Measurements from ENCODE around the gene ADA. TPM values are rescaled to one million over a fixed set of nuclear protein-coding genes. Genes with fewer than 3 reads are reported as not detected.
A peak's percentile ranks its signal among the peaks of the same experiment; 100 is the strongest.
"Not testable (repeated sequence)": the region's sequence is repeated elsewhere in the genome, so short reads cannot be mapped to it uniquely, and the experiment has no call there.

Gene ADA
- total RNA-seq, 1 experiment from 2014 or later, result 41.4 TPM

DNA sequence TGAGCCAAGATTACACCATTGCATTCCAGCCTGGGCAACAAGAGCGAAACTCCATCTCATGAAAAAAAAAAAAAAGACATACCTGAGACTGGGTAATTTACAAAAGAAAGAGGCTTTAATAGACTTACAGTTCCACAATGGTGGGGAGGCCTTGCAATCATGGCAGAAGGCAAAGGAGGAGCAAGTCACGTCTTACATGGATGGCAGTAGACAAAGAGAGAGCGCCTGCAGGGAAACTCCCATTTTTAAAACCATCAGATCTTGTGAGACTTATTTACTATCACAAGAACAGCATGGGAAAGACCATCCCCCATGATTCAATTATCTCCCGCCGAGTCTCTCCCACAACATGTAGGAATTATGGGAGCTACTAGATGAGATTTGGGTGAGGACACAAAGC, 2.7 kb upstream of the ADA start:
- not testable (repeated sequence) for H3K9me3 ChIP-seq, H3K36me3 ChIP-seq, H3K4me3 ChIP-seq, H3K27me3 ChIP-seq, DNase-seq

DNA sequence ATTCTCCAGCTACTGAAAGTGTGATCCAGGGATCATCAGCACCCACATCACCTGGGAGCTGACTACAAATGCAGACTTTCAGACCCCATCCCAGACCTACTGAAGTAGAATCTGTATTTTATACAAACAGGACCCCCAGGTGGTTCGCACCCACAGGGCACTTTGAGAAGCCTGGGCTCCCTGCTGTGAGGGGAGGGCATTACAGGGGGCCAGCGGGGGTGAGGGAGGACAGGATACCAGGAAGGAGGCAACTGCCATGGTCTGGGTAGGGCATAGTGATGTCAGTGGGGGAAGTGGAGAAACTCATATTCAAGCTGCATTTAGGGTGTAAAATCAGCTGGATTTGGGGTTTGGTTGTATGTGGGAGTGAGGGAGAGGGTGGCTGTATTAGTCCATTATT, 2.0 kb upstream of the ADA start:
- no peak overlapping the region for H3K4me3 ChIP-seq
- H3K36me3 ChIP-seq, result no peaks in the 10 kb centered on the region
- no peak for DNase-seq
- H3K9me3 ChIP-seq, result 0 out of 2 replicates have a peak, but pooled peaks cover 2% of the 10 kb centered on the region
- no peaks in the 10 kb centered on the region for H3K27me3 ChIP-seq

DNA sequence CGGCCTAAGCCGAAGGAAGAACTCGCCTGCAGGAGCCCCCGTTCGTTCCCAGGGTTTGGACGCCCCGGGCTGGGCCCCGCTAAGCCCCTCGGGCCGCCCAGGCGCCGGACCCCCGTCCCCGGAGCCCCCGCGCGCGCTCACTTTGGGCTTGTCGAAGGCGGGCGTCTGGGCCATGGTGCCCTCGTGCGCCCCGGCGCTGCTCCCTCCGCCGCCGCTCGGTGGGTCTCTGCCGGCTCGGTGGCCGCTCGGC, 140 bp downstream of the ADA start:
- DNase-seq, result no peak
- peak overlapping the region; percentile 93 for H3K4me3 ChIP-seq
- H3K9me3 ChIP-seq, result no peaks in the 10 kb centered on the region
- no peaks in the 10 kb centered on the region for H3K36me3 ChIP-seq
- H3K27me3 ChIP-seq, result no peaks in the 10 kb centered on the region

DNA sequence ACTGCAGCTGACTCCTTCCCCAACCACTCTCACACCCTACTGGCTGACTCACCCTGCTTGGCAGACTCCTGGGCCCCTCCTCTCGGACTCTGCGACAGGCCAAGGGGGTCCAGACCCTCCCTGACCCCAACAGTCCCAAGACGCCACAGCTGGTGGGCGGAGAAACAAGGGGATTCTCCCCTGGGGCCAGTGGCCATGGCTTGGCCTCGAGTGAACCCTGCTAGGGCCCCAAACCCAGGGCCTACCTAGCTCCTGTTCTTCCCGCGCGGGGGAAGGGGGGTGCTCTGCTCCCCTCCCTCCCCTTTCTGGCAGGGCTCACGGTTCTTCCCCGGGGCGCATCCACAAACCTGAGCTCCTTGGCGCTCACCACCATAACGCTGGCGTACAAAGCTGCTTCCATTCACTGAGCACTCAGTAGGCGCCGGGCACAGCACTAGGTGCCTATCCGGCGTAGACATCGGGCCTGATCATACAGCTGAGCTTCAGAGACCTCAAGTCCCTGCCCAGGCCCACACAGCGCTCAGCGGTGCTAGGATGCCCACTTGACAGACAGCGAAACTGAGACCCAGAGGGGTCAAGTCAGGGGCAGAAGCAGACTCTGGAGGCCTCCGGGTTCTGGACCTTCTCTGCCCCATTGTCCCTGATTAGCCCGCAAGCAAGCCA, 597 bp downstream of the ADA start:
- peak overlapping the region; percentile 93 for H3K4me3 ChIP-seq
- no peaks in the 10 kb centered on the region for H3K9me3 ChIP-seq
- no peaks in the 10 kb centered on the region for H3K36me3 ChIP-seq
- peak; percentile 38 for DNase-seq
- no peaks in the 10 kb centered on the region for H3K27me3 ChIP-seq

- no peak for DNase-seq
- no peaks in the 10 kb centered on the region for H3K36me3 ChIP-seq
- no peaks in the 10 kb centered on the region for H3K9me3 ChIP-seq
- no peak overlapping the region for H3K4me3 ChIP-seq
- no peaks in the 10 kb centered on the region for H3K27me3 ChIP-seq
Measured at GRCh38 chr20:44649976-44650375, 1.5 kb downstream of the ADA start.

DNA sequence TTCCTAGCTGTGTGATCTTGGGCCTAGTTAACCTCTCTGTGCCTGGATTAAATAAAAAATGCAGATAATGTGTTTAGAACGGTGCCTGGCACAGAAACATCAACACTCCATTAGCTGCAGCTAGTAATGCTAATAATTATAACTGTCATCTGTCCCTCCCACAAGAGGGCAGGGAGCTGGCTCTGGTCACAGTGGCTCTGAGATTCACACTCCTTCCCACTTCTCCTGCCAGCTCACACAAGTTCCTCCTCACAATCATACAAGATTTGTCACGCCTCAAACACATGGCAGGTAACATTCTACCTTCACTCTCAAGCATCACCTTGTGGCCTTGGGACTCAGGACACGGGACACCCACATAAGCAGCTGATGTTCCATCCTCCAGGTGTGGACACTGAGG, 2.4 kb downstream of the ADA start:
- Histone ChIP-seq H3K4me3 (no peak overlapping the region), H3K9me3 (no peaks in the 10 kb centered on the region), H3K36me3 (no peaks in the 10 kb centered on the region), H3K27me3 (no peaks in the 10 kb centered on the region)
- no peak for DNase-seq

- H3K36me3 ChIP-seq, result no peaks in the 10 kb centered on the region
- no peak for DNase-seq
- no peaks in the 10 kb centered on the region for H3K9me3 ChIP-seq
- H3K4me3 ChIP-seq, result no peak overlapping the region
- no peaks in the 10 kb centered on the region for H3K27me3 ChIP-seq
Measured at GRCh38 chr20:44648579-44648978, 2.9 kb downstream of the ADA start.

- Histone ChIP-seq H3K27me3 (no peaks in the 10 kb centered on the region), H3K36me3 (no peaks in the 10 kb centered on the region), H3K9me3 (no peaks in the 10 kb centered on the region), H3K4me3 (no peak overlapping the region)
- DNase-seq, result no peak
Measured at GRCh38 chr20:44648068-44648467, 3.4 kb downstream of the ADA start.

DNA sequence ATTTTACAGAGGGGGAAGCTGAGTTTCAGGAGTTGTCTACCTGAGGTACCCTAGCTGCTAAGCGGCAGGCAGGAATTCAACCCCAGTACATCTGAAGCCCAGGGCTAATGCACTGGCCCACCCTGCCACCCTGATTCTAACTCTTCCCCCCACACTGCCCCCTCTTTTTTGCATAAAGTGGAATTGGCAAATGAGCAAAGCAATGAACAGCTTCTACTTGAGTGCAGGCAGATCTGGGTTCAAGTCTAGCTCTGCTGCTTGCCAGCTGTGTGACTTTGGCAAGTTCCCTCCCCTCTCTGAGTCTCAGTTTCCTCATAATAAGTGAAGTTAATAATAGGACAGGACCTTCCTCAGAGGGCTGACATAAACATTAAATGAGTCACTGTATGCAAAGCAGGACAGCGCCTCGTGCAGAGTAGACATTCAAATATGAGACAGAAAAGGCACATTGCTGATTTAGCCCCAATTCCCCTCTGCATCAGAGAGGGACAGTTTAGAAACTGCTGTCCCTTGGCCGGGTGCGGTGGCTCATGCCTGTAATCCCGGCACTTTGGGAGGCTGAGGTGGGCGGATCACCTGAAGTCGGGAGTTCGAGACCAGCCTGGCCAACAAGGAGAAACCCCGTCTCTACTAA, 4.7 kb downstream of the ADA start:
- no peak for DNase-seq

DNA sequence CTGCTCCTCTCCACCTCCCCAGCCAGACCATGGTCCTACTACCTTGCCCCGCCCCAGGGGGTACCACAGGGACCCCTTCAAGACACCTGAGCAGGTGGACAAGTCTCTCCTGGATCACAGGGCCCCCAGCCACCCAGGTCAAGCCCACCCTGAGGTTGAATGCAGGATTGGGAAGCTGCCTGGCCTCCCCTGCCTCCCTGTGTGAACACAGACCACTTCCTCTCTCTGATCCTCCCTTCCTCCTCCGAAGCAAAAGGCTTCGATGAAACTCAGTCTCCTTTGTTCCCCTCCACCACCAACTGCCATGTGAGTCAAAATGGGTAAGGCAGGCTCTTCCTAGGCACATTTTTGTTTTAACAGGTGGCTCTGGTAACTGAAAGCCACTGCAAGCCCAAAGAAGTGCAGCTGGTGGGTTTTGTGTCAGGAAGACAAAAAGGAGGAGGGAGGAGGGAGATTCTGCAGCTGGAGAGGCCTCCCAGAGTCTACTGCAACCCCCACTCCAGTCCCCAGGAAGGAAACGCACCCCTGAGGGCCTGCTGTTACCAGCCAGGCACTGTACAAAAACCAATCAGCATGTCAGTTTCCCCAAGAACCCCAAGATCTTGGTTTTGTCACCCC, 5.4 kb downstream of the ADA start:
- no peak for DNase-seq
- H3K27me3 ChIP-seq, result no peaks in the 10 kb centered on the region
- H3K9me3 ChIP-seq, result no peaks in the 10 kb centered on the region
- no peaks in the 10 kb centered on the region for H3K36me3 ChIP-seq
- no peak overlapping the region for H3K4me3 ChIP-seq

More for the DNA sequence above, 4.7 kb downstream of the ADA start:
- no peaks in the 10 kb centered on the region for H3K36me3 ChIP-seq
- H3K4me3 ChIP-seq, result no peak overlapping the region
- H3K27me3 ChIP-seq, result no peaks in the 10 kb centered on the region
- no peaks in the 10 kb centered on the region for H3K9me3 ChIP-seq

DNA sequence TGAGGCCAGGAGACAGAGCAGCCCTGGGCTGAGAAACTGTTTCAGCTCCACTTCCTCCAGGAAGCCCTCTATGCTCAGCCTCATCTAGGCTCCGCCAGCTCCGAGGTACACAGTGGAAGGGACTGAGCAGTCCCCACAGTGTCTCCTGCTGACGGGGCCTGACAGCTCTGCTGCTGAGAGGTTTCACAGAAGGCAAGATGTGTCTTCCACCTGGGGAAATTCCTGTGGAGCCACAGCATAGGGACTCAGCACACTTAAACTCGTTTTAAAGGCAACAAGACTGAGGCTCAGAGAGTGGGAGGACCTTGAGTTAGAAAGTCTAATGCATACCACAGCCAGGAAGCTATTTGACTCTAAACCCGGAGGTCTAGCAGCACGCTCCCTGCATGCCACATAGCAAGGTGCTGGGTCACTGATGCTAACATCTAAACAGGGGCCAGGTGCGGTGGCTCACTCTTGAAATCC, 6.8 kb downstream of the ADA start:
- DNase-seq, result no peak

DNA sequence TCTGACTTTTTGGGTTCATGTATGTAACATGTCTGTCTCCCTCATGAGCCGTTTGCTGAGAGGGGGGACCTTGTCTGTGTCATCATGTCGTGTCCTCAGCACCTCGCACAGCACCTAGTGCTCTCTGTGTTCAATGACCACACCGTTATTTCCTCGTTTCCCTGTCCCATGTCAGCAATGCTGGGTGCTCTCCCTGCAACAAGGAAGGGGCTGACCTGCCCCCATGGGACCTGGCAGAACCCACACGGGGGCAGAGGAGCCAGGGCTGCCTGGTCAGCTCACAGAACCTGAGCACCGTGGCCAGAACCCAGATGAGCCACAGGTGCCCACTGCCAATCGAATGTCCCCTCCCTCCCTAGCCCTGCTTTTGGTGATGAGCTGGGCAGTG, 7.3 kb downstream of the ADA start:
- Histone ChIP-seq H3K36me3 (peaks cover 5% of the 10 kb centered on the region), H3K9me3 (no peaks in the 10 kb centered on the region), H3K27me3 (no peaks in the 10 kb centered on the region), H3K4me3 (no peak overlapping the region)
- DNase-seq, result no peak

More for the DNA sequence above, 6.8 kb downstream of the ADA start:
- H3K9me3 ChIP-seq, result no peaks in the 10 kb centered on the region
- peaks cover 5% of the 10 kb centered on the region; the same call in 1 of the 2 replicates for H3K36me3 ChIP-seq
- no peaks in the 10 kb centered on the region for H3K27me3 ChIP-seq
- no peak overlapping the region for H3K4me3 ChIP-seq

DNA sequence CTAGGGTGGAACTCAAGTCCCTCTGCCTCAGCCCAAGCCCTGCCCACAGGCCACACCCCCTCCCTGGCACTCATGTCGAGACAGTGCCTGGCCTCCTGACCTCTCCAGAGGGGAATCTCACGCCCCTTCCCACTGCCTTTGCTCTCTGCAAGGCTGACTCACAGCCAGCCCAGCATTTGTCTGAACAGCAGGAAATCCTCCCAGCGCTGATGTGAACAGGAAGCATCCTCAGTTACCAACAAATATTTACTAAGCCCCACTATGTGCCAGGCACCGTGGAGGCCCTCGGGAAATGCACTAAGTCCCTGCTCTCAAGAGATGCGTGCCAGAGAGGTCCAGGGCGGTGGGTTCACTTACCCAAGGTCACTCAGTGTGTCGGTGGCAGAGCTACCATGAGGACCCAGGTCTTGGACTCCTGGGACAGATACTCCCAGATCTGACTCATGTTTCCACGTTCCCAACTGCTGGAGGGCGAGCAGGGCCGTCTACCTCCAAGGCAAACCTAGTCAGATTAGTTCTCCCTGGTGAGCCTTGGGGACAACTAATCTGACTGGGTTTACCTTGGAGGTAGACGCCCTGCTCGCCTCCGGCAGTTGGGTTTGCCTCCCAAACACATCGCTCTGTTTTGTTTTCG, 7.8 kb downstream of the ADA start:
- peak; percentile 98 for DNase-seq
- Histone ChIP-seq H3K36me3 (peaks cover 5% of the 10 kb centered on the region), H3K27me3 (no peaks in the 10 kb centered on the region), H3K9me3 (no peaks in the 10 kb centered on the region), H3K4me3 (no peak overlapping the region)

DNA sequence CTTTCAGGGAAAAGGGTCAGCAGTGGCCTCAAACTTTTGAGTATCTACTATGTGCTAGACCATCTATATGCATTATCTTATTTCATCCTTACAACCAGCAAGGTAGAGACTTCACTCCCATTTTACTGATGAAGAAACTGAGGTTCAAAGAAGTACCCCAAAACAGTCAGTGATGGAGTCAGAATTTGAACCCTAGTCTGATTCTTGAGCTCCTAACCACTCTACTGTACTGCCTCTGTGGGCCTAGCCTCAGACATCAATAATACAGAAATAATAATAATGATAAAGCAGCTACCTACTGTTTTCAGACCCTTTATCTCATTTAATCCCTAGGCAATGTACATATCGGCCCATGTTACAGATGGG, 8.4 kb downstream of the ADA start:
- Histone ChIP-seq H3K9me3 (no peaks in the 10 kb centered on the region), H3K27me3 (no peaks in the 10 kb centered on the region), H3K4me3 (no peak overlapping the region), H3K36me3 (peaks cover 8% of the 10 kb centered on the region)
- DNase-seq, result no peak

DNA sequence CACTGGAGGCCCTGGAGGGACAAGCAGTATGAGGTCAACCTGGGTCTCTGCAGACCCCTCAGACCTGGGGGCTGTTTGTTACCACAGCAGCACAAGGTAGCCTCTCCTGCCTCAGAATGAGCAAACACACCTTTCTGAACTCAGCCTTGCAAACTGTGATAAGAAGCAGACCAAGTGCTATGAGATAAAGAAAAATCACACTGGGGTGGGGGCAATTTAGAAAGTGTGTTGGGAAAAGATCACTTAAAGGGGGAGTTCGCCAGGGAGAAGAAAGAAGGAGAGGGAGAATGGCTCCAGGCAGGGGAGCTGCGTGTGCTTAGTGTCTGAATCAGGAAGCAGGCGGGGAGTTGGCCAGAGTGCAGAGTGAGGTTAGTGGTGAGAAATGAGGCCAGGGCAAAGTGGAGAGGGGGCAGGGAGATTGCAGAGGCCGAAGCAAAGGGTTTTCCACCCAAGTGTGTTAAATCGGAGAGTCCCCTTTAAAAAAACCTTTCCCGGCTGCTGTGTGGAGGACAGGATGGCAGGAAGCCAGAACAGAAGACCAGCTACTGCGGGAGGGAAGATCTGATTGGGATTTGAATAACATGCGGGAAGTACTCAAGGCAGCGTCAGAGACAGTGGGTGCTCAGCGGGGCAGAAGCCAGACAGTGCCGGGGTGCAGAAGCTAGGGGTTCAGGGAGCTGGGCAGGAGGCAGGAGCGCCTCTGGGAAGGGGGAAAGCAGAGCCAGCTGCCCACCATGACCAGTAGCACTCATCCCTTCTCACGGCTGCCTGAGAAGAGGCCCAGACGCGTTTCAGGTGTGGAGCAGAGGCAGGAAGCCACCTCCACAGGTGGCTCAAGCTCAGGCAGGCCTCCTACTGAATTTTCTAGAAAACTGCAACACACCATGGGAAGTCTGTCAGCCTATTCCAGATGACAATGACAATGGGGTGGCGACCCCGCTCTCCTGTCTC, 9.0 kb downstream of the ADA start:
- Histone ChIP-seq H3K4me3 (no peak overlapping the region), H3K9me3 (no peaks in the 10 kb centered on the region), H3K27me3 (no peaks in the 10 kb centered on the region), H3K36me3 (peaks cover 12% of the 10 kb centered on the region)
- DNase-seq, result peak; percentile 91

- no peaks in the 10 kb centered on the region for H3K9me3 ChIP-seq
Measured at GRCh38 chr20:44641325-44641724, 10.2 kb downstream of the ADA start.

DNA sequence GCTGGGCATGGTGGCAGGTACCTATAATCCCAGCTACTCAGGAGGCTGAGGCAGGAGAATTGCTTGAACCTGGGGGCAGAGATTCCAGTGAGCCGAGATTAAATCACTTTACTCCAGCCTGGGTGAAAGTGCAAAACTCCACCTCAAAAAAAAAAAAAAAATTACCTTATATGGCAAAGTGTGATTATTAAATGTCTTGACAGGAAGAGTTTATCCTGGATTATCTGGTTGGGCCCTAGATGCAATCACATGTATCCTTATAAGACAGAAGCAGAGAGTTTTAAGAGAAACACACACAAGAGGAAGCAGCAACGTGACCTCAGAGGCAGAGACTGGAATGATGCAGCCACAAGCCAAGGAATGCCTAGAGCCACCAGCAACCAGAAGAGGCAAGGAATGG, 11.0 kb downstream of the ADA start:
- Histone ChIP-seq H3K4me3 (no peak overlapping the region), H3K27me3 (no peaks in the 10 kb centered on the region), H3K9me3 (no peaks in the 10 kb centered on the region), H3K36me3 (peaks cover 18% of the 10 kb centered on the region)
- no peak for DNase-seq

More at GRCh38 chr20:44641325-44641724, 10.2 kb downstream of the ADA start:
- no peaks in the 10 kb centered on the region for H3K27me3 ChIP-seq
- no peak for DNase-seq
- H3K4me3 ChIP-seq, result no peak overlapping the region
- H3K36me3 ChIP-seq, result peaks cover 14% of the 10 kb centered on the region
